Astrocyte of the cerebellum (primary cell): ENCODE data around the gene ATP1A2.
"Not testable (repeated sequence)": the region's sequence is repeated elsewhere in the genome, so short reads cannot be mapped to it uniquely, and the experiment has no call there.

Experiments used
- DNase-seq: peaks from one replicate; pipeline ENCODE4 v3.0.0-alpha.2; 2011; ENCODE audit warnings: low read depth
- H3K4me3 ChIP-seq: 2 replicates; pipeline ENCODE4 v1.5.1; 2011; ENCODE audit warnings: mild to moderate bottlenecking, low read depth, low read length, moderate library complexity
- CTCF ChIP-seq: IDR thresholded peaks from 2 replicates; pipeline ENCODE4 v1.5.1; 2012; ENCODE audit warnings: low read length, low read depth, moderate library complexity, mild to moderate bottlenecking; ENCODE audit errors: missing control alignments
- in situ Hi-C: cut with HindIII; loops from 2 replicates; pipeline ENCODE4 v1.10.0; 2017; ENCODE audit warnings: low sequenced_read_pairs

Gene ATP1A2

DNA sequence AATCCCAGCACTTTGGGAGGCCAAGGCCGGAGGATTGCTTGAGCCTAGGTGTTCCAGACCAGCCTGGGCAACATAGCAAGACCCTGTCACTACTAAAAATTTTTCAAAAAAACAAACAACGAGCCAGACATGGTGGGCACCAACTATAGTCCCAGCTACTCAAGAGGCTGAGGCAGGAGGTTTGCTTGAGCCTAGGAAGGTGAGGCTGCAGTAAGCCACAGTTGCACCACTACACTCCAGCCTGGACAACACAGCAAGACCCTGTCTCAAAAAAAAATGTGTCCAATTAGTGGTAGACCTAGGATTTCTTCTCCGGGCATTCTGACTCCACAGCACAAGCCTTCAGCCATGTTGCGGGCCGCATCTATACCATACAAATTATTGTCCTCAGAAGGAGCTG lies 10.4 kb upstream of the ATP1A2 start:
- no peak for TF ChIP-seq CTCF
- in situ Hi-C loops = loop anchor here (5.0 to 10.0 kb wide), 2 partner anchors 112 to 190 kb away; no protein-coding TSS in a partner anchor
- no peak for DNase-seq
- H3K4me3 ChIP-seq = no peak overlapping the region

GRCh38 chr1:160107512-160107911 lies 8.0 kb upstream of the ATP1A2 start:
- DNase-seq = no peak

GRCh38 chr1:160108888-160109662 lies 6.5 kb upstream of the ATP1A2 start:
- TF ChIP-seq CTCF = peak; percentile 72
- H3K4me3 ChIP-seq = no peak overlapping the region
- in situ Hi-C loops = loop anchor here (5.0 to 10.0 kb wide), 2 partner anchors 108 to 186 kb away; no protein-coding TSS in a partner anchor
- peak; percentile 31 for DNase-seq

More at GRCh38 chr1:160107512-160107911, 8.0 kb upstream of the ATP1A2 start:
- TF ChIP-seq CTCF = no peak
- in situ Hi-C loops = loop anchor here (5.0 to 10.0 kb wide), 2 partner anchors 110 to 187 kb away; no protein-coding TSS in a partner anchor
- H3K4me3 ChIP-seq = no peak overlapping the region

GRCh38 chr1:160109686-160110085 lies 5.9 kb upstream of the ATP1A2 start:
- DNase-seq = peak; percentile 13
- no peak for TF ChIP-seq CTCF
- H3K4me3 ChIP-seq = no peak overlapping the region
- in situ Hi-C loops = loop anchor here (5.0 to 10.0 kb wide), 2 partner anchors 108 to 185 kb away; no protein-coding TSS in a partner anchor

DNA sequence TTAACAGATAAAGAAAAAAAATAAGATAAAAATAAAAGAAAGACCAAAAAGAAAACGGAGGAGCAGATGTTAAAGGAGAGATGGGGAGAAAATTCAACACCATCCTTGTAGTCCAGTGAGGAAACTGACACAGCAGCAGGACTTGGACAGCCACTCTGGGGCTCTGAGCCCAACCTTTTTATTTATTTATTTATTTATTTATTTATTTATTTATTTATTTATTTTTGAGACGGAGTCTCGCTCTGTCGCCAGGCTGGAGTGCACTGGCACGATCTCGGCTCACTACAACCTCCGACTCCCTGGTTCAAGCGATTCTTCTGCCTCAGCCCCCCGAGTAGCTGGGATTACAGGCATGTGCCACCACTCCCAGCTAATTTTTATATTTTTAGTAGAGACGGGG lies 4.1 kb upstream of the ATP1A2 start:
- H3K4me3 ChIP-seq, DNase-seq, in situ Hi-C loops: not testable (repeated sequence)

DNA sequence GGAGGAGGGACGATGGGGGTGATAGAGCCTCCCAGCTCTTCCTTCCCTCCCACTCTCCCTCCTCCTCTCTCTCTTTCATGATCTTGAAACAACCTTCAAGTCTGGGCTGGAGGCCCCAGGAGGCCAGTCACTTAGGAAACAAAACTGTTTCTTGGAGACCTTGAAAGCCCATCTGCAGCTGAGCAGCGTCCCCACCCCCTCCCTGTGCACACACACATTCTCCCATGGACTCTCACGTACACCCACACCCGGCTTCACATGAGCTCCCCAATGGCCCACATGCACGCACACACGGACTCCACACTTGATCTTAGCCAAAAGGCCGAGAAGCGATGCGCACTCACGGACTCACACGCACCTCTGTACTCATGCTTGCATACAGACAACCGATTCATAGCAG lies 3.2 kb upstream of the ATP1A2 start:
- TF ChIP-seq CTCF = no peak
- in situ Hi-C loops = no loop called here
- DNase-seq = no peak
- H3K4me3 ChIP-seq = no peak overlapping the region

DNA sequence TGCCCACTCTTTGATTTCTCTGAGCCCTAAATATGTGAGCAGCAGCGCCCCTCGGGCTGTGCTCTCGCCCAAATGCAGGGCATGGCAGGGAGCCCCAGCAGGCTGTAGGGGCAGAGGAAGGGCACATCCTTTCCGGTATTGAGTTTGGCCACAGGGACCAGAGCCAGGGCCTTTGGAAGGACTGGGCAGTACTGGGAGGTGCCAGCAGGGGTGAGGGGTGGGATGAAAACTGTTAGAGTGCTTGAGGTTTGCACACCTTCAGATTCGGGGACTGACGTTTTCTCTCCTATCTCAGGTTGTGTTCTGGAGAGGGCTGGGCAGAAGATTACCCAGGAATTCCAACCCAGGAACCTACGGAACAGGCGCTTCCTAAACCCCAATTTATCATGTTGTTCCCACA lies 2.2 kb upstream of the ATP1A2 start:
- in situ Hi-C loops = no loop called here
- TF ChIP-seq CTCF = peak; percentile 23
- no peak for DNase-seq
- no peak overlapping the region for H3K4me3 ChIP-seq
